BLaER1 treated with 17β-estradiol and CSF1 and Interleukin-3, amounts not matched to agents 10 nM and 100 nM (cell line): ENCODE data around the gene ATP8B3.
A peak's percentile ranks its signal among the peaks of the same experiment; 100 is the strongest.

Source experiments
- H3K27ac ChIP-seq, 11 experiments: shearing (Covaris generic); formaldehyde crosslinking; 2 replicates each; pipeline ENCODE4 v1.8.1; 2022
- H3K27me3 ChIP-seq, 11 experiments: shearing (Covaris generic); formaldehyde crosslinking; 2 replicates each; pipeline ENCODE4 v1.8.1; 2022
- H3K36me3 ChIP-seq, 11 experiments: shearing (Covaris generic); formaldehyde crosslinking; 2 replicates each; pipeline ENCODE4 v1.8.1; 2022
- H3K4me1 ChIP-seq, 10 experiments: shearing (Covaris generic); formaldehyde crosslinking; 2 replicates each; pipeline ENCODE4 v1.8.1; 2022
- H3K4me2 ChIP-seq, 11 experiments: shearing (Covaris generic); formaldehyde crosslinking; 2 replicates each; pipeline ENCODE4 v1.8.1; 2022
- H3K4me3 ChIP-seq, 10 experiments: shearing (Covaris generic); formaldehyde crosslinking; 2 replicates each; pipeline ENCODE4 v1.8.1; 2022
- H3K9ac ChIP-seq, 11 experiments: shearing (Covaris generic); formaldehyde crosslinking; 2 replicates each; pipeline ENCODE4 v1.8.1; 2022
- H3K9me3 ChIP-seq, 11 experiments: shearing (Covaris generic); formaldehyde crosslinking; replicated peaks in 1 of 11; 2 replicates each; pipeline ENCODE4 v1.8.1; 2022
- H4K20me1 ChIP-seq, 11 experiments: shearing (Covaris generic); formaldehyde crosslinking; 2 replicates each; pipeline ENCODE4 v1.8.1; 2022
- Cebpa-rat ChIP-seq, 11 experiments: shearing (Covaris generic); IDR thresholded peaks; 2 replicates each; pipeline ENCODE4 v1.8.1; 2022

The ATP8B3 gene

DNA sequence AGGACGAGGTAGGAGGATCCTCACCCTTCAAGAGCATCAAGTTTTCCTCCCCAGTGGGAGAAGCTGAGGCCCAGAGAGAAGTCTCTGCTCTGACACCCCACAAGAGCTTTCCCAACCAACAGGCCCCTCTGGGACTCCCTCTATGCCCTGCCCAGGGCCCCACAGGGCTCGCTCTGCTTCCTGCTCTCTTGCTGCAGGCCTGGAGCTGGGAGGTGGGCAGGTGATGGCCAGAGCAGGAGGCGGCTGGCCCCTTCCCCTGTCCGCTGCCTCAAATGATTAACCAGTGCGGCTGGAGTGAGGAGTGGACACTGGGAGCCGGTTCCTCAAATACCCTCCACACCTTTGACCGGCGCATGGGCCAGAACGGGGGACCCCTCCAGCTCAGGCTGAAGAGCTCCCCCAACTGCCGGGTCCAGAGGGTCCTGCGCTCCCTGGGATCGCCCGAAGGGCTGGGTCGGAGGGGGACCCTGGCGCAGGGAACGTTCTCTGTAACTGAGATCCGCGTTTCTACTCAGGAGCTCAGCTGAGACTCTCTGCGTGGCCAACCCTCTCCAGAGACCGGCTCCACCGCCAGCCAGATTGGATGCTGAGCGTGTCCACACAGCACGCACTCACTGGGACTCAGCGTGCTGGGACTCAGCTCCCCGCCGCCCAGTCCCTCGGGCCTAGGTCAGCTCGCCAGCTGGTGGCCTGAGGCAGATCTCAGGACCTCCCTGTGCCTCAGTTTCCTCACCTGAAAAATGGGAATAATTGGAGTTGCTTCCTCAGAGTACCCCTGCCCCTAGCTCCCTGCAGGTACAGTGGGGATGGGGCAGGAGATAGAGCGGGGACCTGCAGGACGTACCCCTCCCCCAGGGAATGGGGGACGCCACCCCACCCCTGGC is 65.4 kb downstream of the ATP8B3 start:
- Histone ChIP-seq H4K20me1 (peaks cover 0 to 56% (median 47%) of the 10 kb centered on the region in 11 experiments; a peak in 19 of 22 replicates), H3K9ac (no peak overlapping the region), H3K36me3 (no peaks in the 10 kb centered on the region), H3K4me2 (peak overlapping the region; percentile 13 to 77 (median 67); a peak in 20 of 22 replicates), H3K4me3 (0 out of 20 replicates have a peak overlapping the region, but pooled peaks of 1 of the 10 experiments have one; percentile 17), H3K9me3 (no peaks in the 10 kb centered on the region), H3K27me3 (peaks cover 64 to 91% (median 74%) of the 10 kb centered on the region in 11 experiments), H3K27ac (no peak overlapping the region), H3K4me1 (peaks cover 43 to 53% (median 46%) of the 10 kb centered on the region in 10 experiments)
- TF ChIP-seq Cebpa-rat (IDR thresholded peaks at IDR 0.05): no peak

DNA sequence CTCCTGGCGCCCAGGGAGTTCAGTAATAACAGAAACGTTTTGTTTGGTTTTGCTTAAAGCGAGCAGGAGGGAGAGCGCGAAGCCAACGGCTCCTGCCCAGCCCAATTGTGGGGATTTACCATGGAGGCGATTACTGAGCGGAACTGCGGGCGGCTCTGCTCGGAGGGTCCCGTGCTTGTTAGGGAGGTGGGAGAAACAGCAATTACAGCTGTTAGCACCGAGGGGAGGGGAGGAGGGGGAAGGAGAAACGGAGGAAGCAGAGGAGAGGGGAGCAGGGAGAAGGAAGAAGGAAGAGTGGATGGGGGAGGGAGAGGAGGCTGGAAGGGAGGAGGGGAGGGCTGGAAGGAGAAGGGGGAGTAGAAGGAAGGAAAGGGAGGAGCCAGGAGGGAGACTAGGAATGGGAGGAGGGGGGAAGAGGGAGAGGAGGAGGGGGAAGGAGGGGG is 66.5 kb downstream of the ATP8B3 start:
- TF ChIP-seq Cebpa-rat (IDR thresholded peaks at IDR 0.05): no peak
- Histone ChIP-seq H3K36me3 (no peaks in the 10 kb centered on the region), H3K9me3 (peaks cover 0 to 2% (median under 1%) of the 10 kb centered on the region in 11 experiments; a peak in 7 of 22 replicates), H3K27me3 (peaks cover 54 to 85% (median 66%) of the 10 kb centered on the region in 11 experiments), H3K4me3 (0 out of 20 replicates have a peak overlapping the region, but pooled peaks of 1 of the 10 experiments have one; percentile 11), H4K20me1 (peaks cover 0 to 46% (median 36%) of the 10 kb centered on the region in 11 experiments; a peak in 19 of 22 replicates), H3K4me1 (peaks cover 43 to 50% (median 46%) of the 10 kb centered on the region in 10 experiments), H3K9ac (no peak overlapping the region), H3K4me2 (peak overlapping the region; percentile 43 to 84 (median 66)), H3K27ac (no peak overlapping the region)

DNA sequence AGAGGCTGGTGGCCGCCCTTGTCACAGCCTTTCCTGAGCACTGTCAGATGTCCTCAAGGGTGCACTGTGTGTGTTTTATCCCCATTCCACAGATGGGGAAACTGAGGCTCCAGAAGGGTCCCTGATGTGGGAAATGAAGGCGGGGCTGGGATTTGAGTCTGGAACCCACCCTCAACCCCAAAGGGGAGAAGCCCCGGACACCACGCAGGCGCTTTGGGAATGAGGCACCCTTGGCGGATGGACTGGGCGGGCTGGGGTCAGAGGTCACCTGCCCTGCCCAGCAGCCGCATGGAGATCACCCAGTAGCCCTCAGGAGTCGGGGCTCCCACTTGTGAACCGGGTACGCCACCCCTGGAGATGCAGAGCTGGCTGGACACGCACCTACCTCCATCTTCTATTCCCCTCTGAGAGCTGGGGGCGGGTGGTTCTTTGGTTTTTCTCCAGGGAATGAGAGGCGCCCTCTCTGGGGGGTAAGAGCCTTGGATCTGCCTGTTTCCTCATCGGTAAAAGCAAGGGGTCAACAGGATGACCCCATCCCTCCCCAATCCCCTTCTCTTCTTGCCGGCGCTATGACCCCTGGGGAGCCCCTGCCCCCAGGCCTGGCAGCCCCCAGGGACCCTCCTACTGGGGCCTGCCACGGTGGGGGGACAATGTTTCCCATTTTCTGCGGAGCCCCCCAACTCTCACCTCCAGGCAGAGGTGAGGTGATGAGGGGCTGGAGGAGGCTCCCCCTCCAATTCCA is 67.1 kb downstream of the ATP8B3 start:
- Histone ChIP-seq H3K27ac (no peak overlapping the region), H3K36me3 (no peaks in the 10 kb centered on the region), H3K9me3 (peaks cover 5 to 8% (median 6%) of the 10 kb centered on the region in 11 experiments; a peak in 19 of 22 replicates), H3K4me2 (peak overlapping the region; percentile 43 to 84 (median 66)), H3K4me1 (peaks cover 40 to 47% (median 45%) of the 10 kb centered on the region in 10 experiments), H3K4me3 (0 out of 20 replicates have a peak overlapping the region, but pooled peaks of 1 of the 10 experiments have one; percentile 11), H3K9ac (no peak overlapping the region), H3K27me3 (peaks cover 53 to 85% (median 66%) of the 10 kb centered on the region in 11 experiments), H4K20me1 (peaks cover 0 to 40% (median 30%) of the 10 kb centered on the region in 11 experiments; a peak in 19 of 22 replicates)
- no peak for TF ChIP-seq Cebpa-rat (IDR thresholded peaks at IDR 0.05)

DNA sequence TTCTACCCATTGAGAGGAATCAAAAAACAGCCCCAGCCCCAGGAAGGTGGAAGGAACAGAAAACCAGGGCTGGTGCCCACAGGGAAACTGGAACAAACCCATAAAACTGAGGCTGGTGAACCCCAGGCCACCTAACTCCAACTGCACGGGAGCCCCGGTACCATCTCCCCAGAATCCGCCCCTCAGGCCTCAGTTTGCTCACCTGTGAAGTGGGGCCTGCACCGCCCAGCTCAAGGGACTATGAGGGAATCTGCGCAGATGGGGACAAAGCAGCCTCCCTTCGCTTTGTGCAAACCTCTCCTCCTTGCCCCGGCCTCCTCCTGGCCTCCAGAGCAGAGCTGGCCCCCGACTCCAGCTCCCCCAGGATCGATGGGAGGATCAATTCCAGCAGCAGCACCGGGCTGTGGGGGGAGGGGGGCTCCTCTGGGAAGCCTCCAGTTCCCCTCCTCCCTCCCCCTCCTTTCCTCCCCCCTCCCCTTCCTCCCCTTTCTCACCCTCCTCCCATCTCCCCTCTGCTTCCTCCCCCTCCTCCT is 67.9 kb downstream of the ATP8B3 start:
- no peak for TF ChIP-seq Cebpa-rat (IDR thresholded peaks at IDR 0.05)
- H3K4me2 ChIP-seq: no peak overlapping the region
- peaks cover 6 to 11% (median 9%) of the 10 kb centered on the region in 11 experiments; a peak in 19 of 22 replicates for H3K9me3 ChIP-seq
- peaks cover 0 to 32% (median 22%) of the 10 kb centered on the region in 11 experiments; a peak in 19 of 22 replicates for H4K20me1 ChIP-seq
- H3K4me3 ChIP-seq: no peak overlapping the region
- H3K36me3 ChIP-seq: no peaks in the 10 kb centered on the region
- H3K4me1 ChIP-seq: peaks cover 32 to 39% (median 38%) of the 10 kb centered on the region in 10 experiments
- H3K27ac ChIP-seq: no peak overlapping the region
- H3K9ac ChIP-seq: no peak overlapping the region
- H3K27me3 ChIP-seq: peaks cover 47 to 85% (median 63%) of the 10 kb centered on the region in 11 experiments

DNA sequence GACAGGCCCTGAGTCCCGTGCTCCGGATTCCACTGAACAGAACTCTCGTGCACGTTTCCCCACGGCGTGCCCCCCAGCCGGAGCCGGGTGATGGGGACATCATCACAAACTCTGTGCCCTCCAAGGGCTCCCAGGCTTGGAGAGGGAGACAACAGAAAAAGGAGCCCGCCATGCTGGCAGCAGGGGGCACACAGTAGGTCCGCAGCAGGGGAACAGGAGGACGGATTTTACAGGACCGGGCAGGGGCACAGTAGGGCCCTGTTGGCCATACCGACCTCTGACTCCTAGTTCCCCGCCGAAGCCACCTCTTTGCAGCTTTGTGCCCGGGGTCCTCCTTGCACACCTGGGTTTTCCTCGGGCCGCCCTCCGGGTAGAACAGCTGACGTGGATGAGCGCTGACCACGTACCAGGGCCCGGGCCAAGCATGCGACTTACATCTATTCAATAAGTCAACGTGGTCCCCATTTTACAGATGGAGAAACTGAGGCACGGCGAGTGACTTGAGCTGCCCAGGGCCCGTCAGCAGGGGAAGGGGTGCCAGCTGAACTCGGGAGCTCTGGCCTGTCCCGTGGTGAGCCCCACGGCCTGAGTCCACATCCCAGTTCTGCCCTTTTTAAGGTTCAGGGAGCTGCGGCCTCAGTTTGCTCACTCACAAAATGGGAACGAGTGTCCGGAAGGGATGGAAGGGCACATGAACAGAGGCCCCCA is 68.9 kb downstream of the ATP8B3 start:
- Histone ChIP-seq H3K4me3 (no peak overlapping the region), H3K27ac (no peak overlapping the region), H3K9me3 (peaks cover 6 to 11% (median 9%) of the 10 kb centered on the region in 11 experiments; a peak in 19 of 22 replicates), H3K9ac (no peak overlapping the region), H3K27me3 (peaks cover 37 to 84% (median 58%) of the 10 kb centered on the region in 11 experiments), H3K4me1 (peaks cover 21 to 29% (median 27%) of the 10 kb centered on the region in 10 experiments), H4K20me1 (peaks cover 0 to 21% (median 12%) of the 10 kb centered on the region in 11 experiments; a peak in 15 of 22 replicates), H3K4me2 (no peak overlapping the region), H3K36me3 (no peaks in the 10 kb centered on the region)
- no peak for TF ChIP-seq Cebpa-rat (IDR thresholded peaks at IDR 0.05)

DNA sequence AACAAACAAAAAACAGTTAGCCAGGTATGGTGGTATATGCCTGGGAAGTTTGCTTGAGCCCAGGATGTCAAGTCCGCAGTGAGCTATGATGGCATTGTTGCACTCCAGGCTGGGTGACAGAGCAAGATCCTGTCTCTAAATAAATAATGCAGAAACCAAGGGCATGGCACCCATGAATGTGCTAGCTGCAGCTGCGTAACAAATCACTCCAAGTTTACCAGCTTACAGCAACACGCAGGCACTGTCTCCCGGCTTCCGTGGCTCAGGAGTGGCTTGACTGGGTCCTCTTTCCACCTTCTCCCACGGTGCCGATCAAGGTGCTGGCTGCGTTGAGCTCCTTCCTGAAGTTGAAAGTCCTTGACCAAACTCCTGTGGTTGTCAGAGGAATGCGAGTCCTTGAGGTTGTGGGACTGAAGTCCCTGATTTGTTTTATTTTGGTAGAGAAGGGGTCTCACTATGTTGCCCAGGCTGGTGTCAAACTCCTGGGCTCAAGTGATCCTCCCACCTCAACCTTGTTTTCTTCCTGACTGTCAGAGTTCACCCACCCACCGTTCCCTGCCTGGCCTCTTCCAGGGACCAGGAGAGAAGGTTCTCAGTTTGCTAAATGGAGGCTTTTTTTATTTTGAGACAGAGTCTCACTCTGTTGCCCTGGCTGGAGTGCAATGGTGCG is 72.0 kb downstream of the ATP8B3 start:
- H4K20me1 ChIP-seq: peaks cover 0 to 13% (median 0%) of the 10 kb centered on the region in 11 experiments; a peak in 3 of 22 replicates
- no peak overlapping the region for H3K27ac ChIP-seq
- H3K9me3 ChIP-seq: peaks cover 6 to 11% (median 9%) of the 10 kb centered on the region in 11 experiments; a peak in 19 of 22 replicates
- H3K9ac ChIP-seq: no peak overlapping the region
- H3K36me3 ChIP-seq: no peaks in the 10 kb centered on the region
- H3K4me2 ChIP-seq: no peak overlapping the region
- H3K4me1 ChIP-seq: peaks cover 2 to 5% (median 5%) of the 10 kb centered on the region in 10 experiments; a peak in 18 of 20 replicates
- peaks cover 23 to 86% (median 58%) of the 10 kb centered on the region in 11 experiments for H3K27me3 ChIP-seq
- TF ChIP-seq Cebpa-rat (IDR thresholded peaks at IDR 0.05): no peak
- no peak overlapping the region for H3K4me3 ChIP-seq

DNA sequence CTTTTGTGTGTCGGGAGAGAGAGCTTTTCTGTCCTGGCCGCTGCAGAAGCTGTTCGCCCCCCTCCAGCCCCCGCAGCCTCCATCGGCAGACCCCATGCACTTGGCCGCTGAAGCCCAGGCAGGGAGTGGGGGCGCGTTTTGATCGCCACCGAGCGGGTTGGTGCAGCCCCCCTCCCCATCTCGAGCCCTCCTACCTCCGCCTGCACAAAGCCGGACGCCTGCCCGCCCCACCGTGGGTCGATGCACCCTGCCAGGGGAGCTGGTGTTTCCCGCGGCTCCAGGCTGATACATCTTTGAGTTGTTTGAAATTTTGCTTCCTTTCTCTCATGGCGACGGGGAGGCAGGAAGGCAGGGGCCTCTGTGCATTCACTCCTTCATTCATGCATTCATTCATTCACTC is 75.1 kb downstream of the ATP8B3 start:
- H3K9ac ChIP-seq: no peak overlapping the region
- no peaks in the 10 kb centered on the region for H3K36me3 ChIP-seq
- no peak overlapping the region for H3K27ac ChIP-seq
- peaks cover 0 to 10% (median 0%) of the 10 kb centered on the region in 11 experiments; a peak in 4 of 22 replicates for H4K20me1 ChIP-seq
- peaks cover 32 to 92% (median 76%) of the 10 kb centered on the region in 11 experiments for H3K27me3 ChIP-seq
- H3K4me2 ChIP-seq: no peak overlapping the region
- peaks cover 6 to 11% (median 9%) of the 10 kb centered on the region in 11 experiments; a peak in 19 of 22 replicates for H3K9me3 ChIP-seq
- H3K4me3 ChIP-seq: no peak overlapping the region
- no peaks in the 10 kb centered on the region for H3K4me1 ChIP-seq
- TF ChIP-seq Cebpa-rat (IDR thresholded peaks at IDR 0.05): no peak
